ENCODE data around the gene TRA2A. TPM values are rescaled to one million over a fixed set of nuclear protein-coding genes. Genes with fewer than 3 reads are reported as not detected.
A peak's percentile ranks its signal among the peaks of the same experiment; 100 is the strongest.

TRA2A gene
- total and polyA plus RNA-seq, 9 of the 15 experiments (the other 6 are each of a cell fraction or from before 2014, with no cell fraction given): 22.7 to 210 (median 73.9) TPM

DNA sequence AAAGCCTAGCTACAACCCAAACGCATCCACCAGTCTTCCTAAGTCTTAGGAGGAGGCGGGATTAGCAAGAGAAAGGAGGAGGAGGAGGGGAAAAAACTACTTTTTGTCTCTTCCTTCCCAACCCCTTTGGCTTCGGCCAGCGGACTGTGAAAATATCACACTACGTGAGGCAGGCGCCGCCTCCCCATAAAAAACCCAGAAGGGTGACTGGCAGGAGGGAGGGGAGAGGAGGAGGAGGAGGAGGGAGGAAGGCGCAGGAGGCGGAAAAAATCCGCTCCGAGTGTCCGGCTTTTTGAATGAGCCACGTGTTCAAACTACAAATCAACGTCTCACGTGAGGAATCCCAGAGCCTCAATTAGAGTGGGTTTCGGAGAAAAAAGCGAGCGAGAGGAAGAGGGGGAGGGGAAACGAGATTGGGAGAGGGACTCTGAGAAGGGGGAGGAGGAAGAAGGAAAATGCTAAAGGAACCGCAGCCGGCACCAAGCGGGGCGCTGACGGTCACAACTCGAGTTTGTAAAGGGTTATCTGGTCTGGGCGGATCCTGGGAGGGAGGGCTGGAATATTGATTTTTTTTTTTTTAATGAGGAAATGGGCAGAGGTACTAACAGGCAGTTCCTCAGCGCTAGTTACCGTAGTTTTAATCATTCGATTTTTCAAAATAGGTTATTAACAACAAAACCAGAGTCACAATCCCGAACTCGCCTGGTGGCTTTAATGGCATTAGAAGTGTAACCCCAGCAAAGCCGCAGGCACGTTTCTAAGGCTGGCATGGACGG is 61.3 kb downstream of the TRA2A start, which contains the start of gene IGF2BP3 (continued):
- TF ChIP-seq, protein P1, sequence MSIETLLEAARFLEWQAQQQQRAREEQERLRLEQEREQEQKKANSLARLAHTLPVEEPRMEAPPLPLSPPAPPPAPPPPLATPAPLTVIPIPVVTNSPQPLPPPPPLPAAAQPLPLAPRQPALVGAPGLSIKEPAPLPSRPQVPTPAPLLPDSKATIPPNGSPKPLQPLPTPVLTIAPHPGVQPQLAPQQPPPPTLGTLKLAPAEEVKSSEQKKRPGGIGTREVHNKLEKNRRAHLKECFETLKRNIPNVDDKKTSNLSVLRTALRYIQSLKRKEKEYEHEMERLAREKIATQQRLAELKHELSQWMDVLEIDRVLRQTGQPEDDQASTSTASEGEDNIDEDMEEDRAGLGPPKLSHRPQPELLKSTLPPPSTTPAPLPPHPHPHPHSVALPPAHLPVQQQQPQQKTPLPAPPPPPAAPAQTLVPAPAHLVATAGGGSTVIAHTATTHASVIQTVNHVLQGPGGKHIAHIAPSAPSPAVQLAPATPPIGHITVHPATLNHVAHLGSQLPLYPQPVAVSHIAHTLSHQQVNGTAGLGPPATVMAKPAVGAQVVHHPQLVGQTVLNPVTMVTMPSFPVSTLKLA (conservative IDR thresholded peaks at IDR 0.05): peak; percentile 97 to 99
- TF ChIP-seq ARID3B (CRISPR knock-in tag; IDR thresholded peaks at IDR 0.05; ENCODE audit: borderline replicate concordance): no peak
- no peak for TF ChIP-seq E2F4 (CRISPR knock-in tag; IDR thresholded peaks at IDR 0.05; ENCODE audit: low read depth)
- no peak for TF ChIP-seq POLR3A (IDR thresholded peaks at IDR 0.05; ENCODE audit: borderline replicate concordance, extremely low read depth, insufficient read depth, insufficient read length)
- no peak for TF ChIP-seq RFX7 (CRISPR knock-in tag; IDR thresholded peaks at IDR 0.05)
- TF ChIP-seq, protein P2, sequence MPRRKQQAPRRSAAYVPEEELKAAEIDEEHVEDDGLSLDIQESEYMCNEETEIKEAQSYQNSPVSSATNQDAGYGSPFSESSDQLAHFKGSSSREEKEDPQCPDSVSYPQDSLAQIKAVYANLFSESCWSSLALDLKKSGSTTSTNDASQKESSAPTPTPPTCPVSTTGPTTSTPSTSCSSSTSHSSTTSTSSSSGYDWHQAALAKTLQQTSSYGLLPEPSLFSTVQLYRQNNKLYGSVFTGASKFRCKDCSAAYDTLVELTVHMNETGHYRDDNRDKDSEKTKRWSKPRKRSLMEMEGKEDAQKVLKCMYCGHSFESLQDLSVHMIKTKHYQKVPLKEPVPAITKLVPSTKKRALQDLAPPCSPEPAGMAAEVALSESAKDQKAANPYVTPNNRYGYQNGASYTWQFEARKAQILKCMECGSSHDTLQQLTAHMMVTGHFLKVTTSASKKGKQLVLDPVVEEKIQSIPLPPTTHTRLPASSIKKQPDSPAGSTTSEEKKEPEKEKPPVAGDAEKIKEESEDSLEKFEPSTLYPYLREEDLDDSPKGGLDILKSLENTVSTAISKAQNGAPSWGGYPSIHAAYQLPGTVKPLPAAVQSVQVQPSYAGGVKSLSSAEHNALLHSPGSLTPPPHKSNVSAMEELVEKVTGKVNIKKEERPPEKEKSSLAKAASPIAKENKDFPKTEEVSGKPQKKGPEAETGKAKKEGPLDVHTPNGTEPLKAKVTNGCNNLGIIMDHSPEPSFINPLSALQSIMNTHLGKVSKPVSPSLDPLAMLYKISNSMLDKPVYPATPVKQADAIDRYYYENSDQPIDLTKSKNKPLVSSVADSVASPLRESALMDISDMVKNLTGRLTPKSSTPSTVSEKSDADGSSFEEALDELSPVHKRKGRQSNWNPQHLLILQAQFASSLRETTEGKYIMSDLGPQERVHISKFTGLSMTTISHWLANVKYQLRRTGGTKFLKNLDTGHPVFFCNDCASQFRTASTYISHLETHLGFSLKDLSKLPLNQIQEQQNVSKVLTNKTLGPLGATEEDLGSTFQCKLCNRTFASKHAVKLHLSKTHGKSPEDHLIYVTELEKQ (CRISPR knock-in tag; IDR thresholded peaks at IDR 0.05): no peak
- TF ChIP-seq OTX1 (CRISPR knock-in tag; IDR thresholded peaks at IDR 0.05): peak; percentile 89
- TF ChIP-seq CHD4 (IDR thresholded peaks at IDR 0.05; ENCODE audit: insufficient read depth, insufficient replicate concordance, low read depth, low read length, poor library complexity, severe bottlenecking): no peak
- peak; percentile 40; the same call in 1 of the 2 replicates for TF ChIP-seq PHF8 (IDR thresholded peaks at IDR 0.05; ENCODE audit: borderline replicate concordance, low read length)
- TF ChIP-seq, protein P3, sequence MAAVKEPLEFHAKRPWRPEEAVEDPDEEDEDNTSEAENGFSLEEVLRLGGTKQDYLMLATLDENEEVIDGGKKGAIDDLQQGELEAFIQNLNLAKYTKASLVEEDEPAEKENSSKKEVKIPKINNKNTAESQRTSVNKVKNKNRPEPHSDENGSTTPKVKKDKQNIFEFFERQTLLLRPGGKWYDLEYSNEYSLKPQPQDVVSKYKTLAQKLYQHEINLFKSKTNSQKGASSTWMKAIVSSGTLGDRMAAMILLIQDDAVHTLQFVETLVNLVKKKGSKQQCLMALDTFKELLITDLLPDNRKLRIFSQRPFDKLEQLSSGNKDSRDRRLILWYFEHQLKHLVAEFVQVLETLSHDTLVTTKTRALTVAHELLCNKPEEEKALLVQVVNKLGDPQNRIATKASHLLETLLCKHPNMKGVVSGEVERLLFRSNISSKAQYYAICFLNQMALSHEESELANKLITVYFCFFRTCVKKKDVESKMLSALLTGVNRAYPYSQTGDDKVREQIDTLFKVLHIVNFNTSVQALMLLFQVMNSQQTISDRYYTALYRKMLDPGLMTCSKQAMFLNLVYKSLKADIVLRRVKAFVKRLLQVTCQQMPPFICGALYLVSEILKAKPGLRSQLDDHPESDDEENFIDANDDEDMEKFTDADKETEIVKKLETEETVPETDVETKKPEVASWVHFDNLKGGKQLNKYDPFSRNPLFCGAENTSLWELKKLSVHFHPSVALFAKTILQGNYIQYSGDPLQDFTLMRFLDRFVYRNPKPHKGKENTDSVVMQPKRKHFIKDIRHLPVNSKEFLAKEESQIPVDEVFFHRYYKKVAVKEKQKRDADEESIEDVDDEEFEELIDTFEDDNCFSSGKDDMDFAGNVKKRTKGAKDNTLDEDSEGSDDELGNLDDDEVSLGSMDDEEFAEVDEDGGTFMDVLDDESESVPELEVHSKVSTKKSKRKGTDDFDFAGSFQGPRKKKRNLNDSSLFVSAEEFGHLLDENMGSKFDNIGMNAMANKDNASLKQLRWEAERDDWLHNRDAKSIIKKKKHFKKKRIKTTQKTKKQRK (IDR thresholded peaks at IDR 0.05; ENCODE audit: borderline replicate concordance, low read depth, low read length): no peak
- no peak for TF ChIP-seq RFX1 (IDR thresholded peaks at IDR 0.05)
- TF ChIP-seq JUND (IDR thresholded peaks at IDR 0.05; ENCODE audit: borderline replicate concordance, low read depth, low read length): peak; percentile 13; the same call in 1 of the 2 replicates
- TF ChIP-seq JUND (tag; IDR thresholded peaks at IDR 0.05; ENCODE audit: borderline replicate concordance, low read depth, low read length): no peak

Data from K562 (cell line).